K562 treated with DMSO at 1 percent for 4 hours (cell line): Measurements from ENCODE around the gene PKP2. TPM values are rescaled to one million over a fixed set of nuclear protein-coding genes. Genes with fewer than 3 reads are reported as not detected.

ENCODE experiments used
- total RNA-seq: library from RNA; unstranded; fragments of 300-600 nt; gene quantifications from 2 replicates; pipeline ENCODE4 v1.2.3, GENCODE V29; 2022; ENCODE audit not compliant: insufficient read depth

Gene PKP2
- total RNA-seq: 1.1 and 1.3 TPM in 2 replicates

GRCh38 chr12:32896432-32897280, at the start of gene PKP2:
Gene PKP2, minus strand, starts transcription at chr12:32896777. Its CDS starts 46 bp downstream, at chr12:32896731.

GRCh38 chr12:32755654-32756475, 140.7 kb downstream of the PKP2 start, which contains the start of gene YARS2:
Gene YARS2, minus strand, starts transcription at chr12:32755897. Its CDS starts 23 bp downstream, at chr12:32755874.

Other genes starting within 250 kb of the PKP2 start
- gene DNM1L, start 217.5 kb downstream of the PKP2 start, total RNA-seq: 21.5 and 25.1 TPM in 2 replicates
- gene YARS2, start 140.9 kb downstream of the PKP2 start, total RNA-seq: 10.8 and 12.1 TPM in 2 replicates